C1 segment of cervical spinal cord (tissue), 14 donors: ENCODE data around the gene MCF2L2.

ENCODE experiments used
- DNase-seq, 14 donors: peaks; one replicate each; lab custom pipeline; 2025; lab: John Stamatoyannopoulos, UW

Gene MCF2L2

DNA sequence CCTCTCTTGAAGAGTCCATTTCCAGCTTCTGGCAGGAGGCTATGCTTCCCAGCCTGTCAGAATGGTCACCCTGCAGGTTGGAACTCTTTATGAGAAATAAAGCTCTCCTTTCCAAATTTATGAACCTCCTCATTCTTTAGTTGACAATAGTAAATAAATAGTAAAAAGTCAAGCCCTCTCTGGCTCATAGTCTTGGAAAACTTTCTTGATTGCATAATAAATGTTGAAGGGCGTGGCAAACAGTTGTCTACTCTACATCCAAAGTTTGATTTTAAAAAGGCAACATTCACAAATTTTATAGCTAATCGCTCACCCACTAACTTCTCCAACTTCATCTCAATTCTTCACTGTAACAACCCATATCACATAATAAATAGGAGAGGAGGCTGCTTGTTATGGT is 58.8 kb downstream of the MCF2L2 start:
- no peak for DNase-seq

DNA sequence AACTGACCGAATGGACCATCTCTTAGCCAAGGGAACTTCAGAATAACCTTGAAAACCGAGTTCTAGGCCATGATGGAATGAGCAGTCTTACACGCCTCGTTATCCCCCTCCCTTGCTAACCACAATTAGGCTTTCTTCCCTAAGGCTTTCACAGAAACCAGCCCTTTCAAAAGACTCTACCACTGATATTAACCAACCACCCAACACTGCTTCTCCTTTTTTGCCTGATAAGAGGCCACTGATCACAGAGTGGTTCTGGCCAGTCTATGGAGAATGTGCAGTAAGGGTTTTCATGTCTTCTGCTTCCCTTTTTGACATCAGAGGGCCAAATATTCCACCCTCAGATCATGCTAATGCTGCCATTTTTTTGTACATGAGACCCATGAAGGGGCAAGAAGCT is 59.3 kb downstream of the MCF2L2 start:
- DNase-seq, result no peak

DNA sequence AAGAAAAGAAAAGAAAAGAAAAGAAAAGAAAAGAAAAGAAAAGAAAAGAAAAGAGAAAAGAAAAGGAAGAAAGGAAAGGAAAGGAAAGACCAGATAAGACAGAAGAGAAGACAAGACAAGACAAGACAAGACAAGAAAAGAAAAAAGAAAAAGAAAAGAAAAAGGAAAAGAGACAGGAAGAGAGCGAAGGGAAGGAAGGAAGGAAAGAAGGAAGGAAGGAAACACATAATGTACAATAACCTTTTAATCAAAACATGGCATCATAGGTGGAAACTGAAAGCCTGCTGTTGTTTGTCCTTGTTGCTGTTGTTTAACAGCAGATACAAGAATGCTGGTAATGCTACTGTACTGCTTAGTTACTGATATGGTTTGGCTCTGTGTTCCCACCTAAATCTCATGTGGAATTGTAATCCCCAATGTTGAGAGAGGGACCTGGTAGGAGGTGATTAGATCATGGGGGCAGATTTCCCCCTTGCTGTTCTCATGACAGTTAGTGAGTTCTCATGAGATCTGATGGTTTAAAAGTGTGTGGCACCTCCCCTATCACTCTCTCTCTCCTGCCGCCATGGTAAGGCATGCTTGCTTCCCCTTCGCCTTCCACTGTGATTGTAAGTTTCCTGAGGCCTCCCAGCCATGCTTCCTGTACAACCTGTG is 67.3 kb downstream of the MCF2L2 start:
- DNase-seq, result no peak

GRCh38 chr3:183359036-183359435 is 69.4 kb downstream of the MCF2L2 start:
- DNase-seq, result no peak

GRCh38 chr3:183357564-183358079 is 70.8 kb downstream of the MCF2L2 start:
- no peak for DNase-seq

GRCh38 chr3:183356920-183357319 is 71.5 kb downstream of the MCF2L2 start:
- no peak for DNase-seq

- DNase-seq, result no peak
Observed at GRCh38 chr3:183354874-183355273, 73.5 kb downstream of the MCF2L2 start.

DNA sequence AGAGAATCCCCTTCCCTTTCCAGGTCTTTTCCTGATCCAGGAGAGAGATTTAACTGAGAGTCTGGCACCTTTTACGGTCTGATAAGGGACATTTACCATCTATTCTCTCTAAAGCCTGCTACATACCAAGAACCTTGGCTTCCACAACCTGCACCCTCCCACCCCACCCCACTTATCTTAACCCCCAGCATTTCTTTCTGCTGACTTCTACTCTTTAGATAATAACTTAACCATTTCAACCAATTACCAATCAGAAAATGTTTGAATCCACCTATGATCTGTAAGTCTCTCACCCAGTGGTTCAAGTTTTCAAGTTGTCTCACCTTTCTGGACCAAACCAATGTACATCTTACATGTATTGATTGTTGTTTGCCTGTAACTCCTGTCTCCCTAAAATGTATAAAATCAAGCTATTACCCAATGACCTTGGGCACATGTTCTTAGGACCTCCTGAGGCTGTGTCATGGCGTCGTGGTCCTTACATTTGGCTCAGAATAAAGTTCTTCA is 74.0 kb downstream of the MCF2L2 start:
- no peak for DNase-seq

- no peak for DNase-seq
Observed at GRCh38 chr3:183353421-183353820, 75.0 kb downstream of the MCF2L2 start.

DNA sequence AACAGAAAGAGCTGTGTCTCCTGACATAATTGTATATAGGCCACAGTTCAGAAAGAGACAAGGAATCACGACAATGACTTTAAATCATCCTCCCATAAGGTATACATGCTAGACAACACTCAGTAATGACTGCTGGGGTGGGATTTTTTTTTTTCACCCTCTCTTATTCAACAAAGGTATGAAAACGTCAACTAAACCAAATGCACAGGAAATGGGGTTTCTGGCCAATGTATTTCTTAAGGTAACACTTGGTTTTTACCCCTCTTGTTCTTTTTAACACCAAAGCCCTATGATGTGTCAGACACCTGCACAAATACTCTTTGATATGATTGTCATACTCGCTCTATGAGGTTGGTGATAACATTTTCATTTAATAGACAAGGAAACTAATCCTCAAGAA is 78.3 kb downstream of the MCF2L2 start:
- no peak for DNase-seq

GRCh38 chr3:183349421-183350157 is 78.8 kb downstream of the MCF2L2 start:
- no peak for DNase-seq

GRCh38 chr3:183342824-183343223 is 85.6 kb downstream of the MCF2L2 start:
- DNase-seq, result no peak

DNA sequence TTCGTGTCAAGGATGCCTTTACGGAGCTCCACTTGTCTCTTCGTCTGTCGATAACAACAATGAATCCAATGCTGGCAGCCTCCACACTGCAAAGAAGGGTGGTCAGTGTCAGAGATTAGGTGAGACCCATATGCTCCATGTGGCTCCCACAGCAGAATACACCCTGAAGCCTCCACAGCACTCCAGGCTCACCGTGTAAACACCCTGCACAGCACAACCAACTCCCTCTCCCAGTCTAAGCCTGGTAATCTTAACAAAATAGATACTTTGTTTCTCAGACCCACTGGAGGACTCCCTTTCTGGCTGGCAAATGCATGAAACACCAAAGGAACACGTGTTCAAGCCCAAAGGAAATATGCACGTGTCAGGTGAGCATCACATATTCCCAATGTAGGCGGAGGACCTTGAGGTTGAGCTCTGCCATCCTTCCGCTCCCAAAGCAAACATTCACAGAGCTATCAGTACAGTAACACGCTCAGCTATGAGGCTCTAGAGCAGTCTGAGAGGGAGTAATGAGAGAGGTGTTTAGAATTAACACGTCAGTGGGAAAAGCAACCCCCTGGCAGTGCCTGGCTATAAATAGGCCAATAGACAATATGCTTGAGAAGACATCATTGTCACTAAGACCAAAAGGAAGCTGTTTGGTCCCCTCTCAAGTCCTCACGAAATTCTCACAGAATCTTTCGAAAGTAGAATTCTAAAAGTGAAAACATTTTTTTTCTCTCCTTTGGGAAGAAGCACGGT is 86.7 kb downstream of the MCF2L2 start:
- DNase-seq, result no peak

DNA sequence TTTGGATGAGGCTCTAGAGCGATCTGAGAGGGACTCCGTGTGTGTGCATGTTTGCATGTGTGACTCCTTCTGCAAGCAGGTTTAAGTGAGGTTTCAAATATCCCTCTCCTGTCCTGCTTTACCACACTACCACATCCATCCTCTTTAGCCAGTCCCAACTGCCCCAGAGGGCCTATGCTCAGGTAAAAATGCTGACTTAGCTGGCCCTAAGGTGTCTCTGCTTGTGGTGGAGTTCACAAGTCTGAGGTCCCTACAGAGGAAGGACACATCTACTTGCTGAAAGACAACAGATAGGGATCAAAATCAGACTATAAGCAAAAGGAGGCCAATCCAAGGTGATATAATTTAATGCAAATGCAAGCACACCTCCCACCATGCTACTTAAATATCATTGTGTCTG is 88.2 kb downstream of the MCF2L2 start:
- no peak for DNase-seq

GRCh38 chr3:183339461-183340086 is 88.8 kb downstream of the MCF2L2 start:
- DNase-seq, result no peak

DNA sequence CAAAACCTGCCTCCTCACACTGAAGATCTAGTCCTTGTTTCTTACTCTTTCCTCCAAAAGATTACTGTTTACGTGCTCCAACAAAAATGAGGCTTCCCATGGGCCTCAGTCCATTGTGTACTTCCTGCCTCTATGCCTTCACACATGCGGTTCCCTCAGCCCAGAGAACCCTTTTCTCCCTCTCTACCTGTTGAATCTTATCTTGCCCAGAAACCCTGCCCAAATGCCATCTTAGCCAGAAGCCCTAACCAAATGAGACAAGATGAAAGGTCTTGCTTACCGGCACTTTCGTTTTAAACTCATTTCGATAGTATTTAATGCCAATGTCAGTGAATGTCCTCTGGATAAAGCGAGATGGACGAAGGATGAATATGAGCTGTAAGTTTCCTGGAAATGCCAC is 89.9 kb downstream of the MCF2L2 start:
- no peak for DNase-seq

DNA sequence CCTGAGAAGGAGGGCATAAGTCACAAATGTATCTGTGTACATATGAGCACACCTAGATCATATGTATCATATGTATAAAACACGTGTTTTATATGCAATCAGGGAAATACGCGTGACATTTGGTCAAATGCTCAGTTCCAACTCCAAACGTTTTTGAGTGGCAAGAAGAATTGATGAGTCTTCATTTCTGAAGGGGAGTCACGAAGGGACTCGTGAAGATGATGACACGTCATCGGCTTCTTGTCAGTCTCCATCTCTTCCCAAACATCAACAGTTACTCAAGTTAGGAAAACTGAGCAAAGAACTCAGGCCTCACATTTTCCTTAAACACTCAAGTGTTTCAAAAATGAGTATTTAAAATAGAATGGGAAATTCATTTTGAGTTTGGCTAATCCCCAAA is 95.9 kb downstream of the MCF2L2 start:
- no peak for DNase-seq

- no peak for DNase-seq
Observed at GRCh38 chr3:183331498-183331897, 96.9 kb downstream of the MCF2L2 start.

GRCh38 chr3:183330881-183331280 is 97.5 kb downstream of the MCF2L2 start:
- DNase-seq, result no peak

DNA sequence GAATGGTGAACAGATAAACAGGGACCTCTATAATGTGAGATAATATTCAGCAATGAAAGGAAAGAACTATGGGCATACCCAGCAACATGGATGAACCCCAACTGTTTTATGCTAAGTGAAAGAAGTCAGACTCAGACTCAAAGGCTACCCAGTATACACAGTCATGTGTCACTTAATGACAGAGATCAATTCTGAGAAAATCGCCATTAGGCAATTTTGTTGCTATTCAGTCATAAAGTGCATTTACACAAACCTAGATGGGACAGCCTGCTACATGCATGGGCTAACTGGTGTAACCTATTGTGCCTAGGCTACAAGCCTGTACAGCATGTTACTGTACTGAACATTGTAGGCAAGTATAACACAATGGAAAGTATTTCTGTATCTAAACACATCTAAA is 98.9 kb downstream of the MCF2L2 start:
- no peak for DNase-seq

- no peak for DNase-seq
Observed at GRCh38 chr3:183328823-183329222, 99.6 kb downstream of the MCF2L2 start.

- no peak for DNase-seq
Observed at GRCh38 chr3:183328164-183328563, 100.3 kb downstream of the MCF2L2 start.
